Common myeloid progenitor, CD34-positive (primary cell): ENCODE data around the gene TRIM36.

ENCODE experiments used
- CTCF ChIA-PET: fragments of 350-600 bp; sonication (Branson Sonifier 250); formaldehyde crosslinking; loops from one replicate; lab custom pipeline; 2021; ENCODE audit warnings: antibody characterized with exemption; lab: Charles Lee
- POLR2A ChIA-PET: fragments of 350-600 bp; sonication (Branson Sonifier 250); formaldehyde crosslinking; loops from one replicate; lab custom pipeline; 2021; ENCODE audit warnings: antibody characterized with exemption; lab: Charles Lee
- DNase-seq, 3 donors: peaks; one replicate each; pipeline versions ENCODE4 v3.0.0 to v3.0.0-alpha.2; 2013
- H3K27ac ChIP-seq, 2 experiments: 1 replicate in 1 of 2; 2 replicates in 1 of 2; pipeline ENCODE4 v1.7.0; 2013; ENCODE audit warnings: inconsistent platforms in 2 of 2, low read length in 2 of 2, mild to moderate bottlenecking in 2 of 2, low read depth in 1 of 2, moderate library complexity in 1 of 2; ENCODE audit not compliant: severe bottlenecking in 2 of 2, insufficient read depth in 1 of 2, poor library complexity in 1 of 2
- H3K27me3 ChIP-seq, 5 experiments: replicated peaks in 2 of 5; 1 replicate in 3 of 5; 2 replicates in 2 of 5; pipeline versions ENCODE4 v1.6.1 to v1.7.0; 2013; ENCODE audit warnings: low read length in 4 of 5, mild to moderate bottlenecking in 2 of 5, moderate library complexity in 2 of 5, inconsistent platforms in 1 of 5; ENCODE audit not compliant: insufficient read depth in 5 of 5, control insufficient read depth in 4 of 5
- H3K36me3 ChIP-seq, 4 experiments: 1 replicate in 2 of 4; 2 replicates in 2 of 4; pipeline versions ENCODE4 v1.6.1 to v1.7.0; 2013; ENCODE audit warnings: low read length in 3 of 4, control low read depth in 1 of 4, mild to moderate bottlenecking in 1 of 4; ENCODE audit not compliant: control insufficient read depth in 4 of 4, insufficient read depth in 4 of 4
- H3K4me1 ChIP-seq, 4 experiments: 1 replicate in 3 of 4; 2 replicates in 1 of 4; pipeline versions ENCODE4 v1.6.1 to v1.7.1; 2013; ENCODE audit warnings: low read length in 3 of 4, mild to moderate bottlenecking in 3 of 4, control low read depth in 1 of 4, inconsistent platforms in 1 of 4, moderate library complexity in 1 of 4; ENCODE audit not compliant: control insufficient read depth in 4 of 4, insufficient read depth in 4 of 4; ENCODE audit errors: control extremely low read depth in 1 of 4
- H3K4me3 ChIP-seq, 7 experiments: 1 replicate in 4 of 7; 2 replicates in 3 of 7; pipeline versions ENCODE4 v1.5.1 to v1.7.0; 2013; ENCODE audit warnings: mild to moderate bottlenecking in 7 of 7, low read length in 6 of 7, moderate library complexity in 6 of 7, inconsistent platforms in 2 of 7, low read depth in 2 of 7, control low read depth in 1 of 7; ENCODE audit not compliant: insufficient read depth in 4 of 7, control insufficient read depth in 1 of 7; ENCODE audit errors: extremely low read depth in 1 of 7
- H3K9me3 ChIP-seq, 5 experiments: 1 replicate in 4 of 5; 2 replicates in 1 of 5; pipeline versions ENCODE4 v1.6.1 to v1.7.1; 2013; ENCODE audit warnings: low read length in 4 of 5, mild to moderate bottlenecking in 2 of 5, inconsistent platforms in 1 of 5, low read depth in 1 of 5, moderate library complexity in 1 of 5; ENCODE audit not compliant: control insufficient read depth in 4 of 5, insufficient read depth in 2 of 5; ENCODE audit errors: control extremely low read depth in 1 of 5
- WGBS: methylation state at CpG from one replicate; pipeline ENCODE4 v1.1.5; 2013; ENCODE audit not compliant: insufficient coverage; 5-methylcytosine and 5-hydroxymethylcytosine counted together

Gene TRIM36

DNA sequence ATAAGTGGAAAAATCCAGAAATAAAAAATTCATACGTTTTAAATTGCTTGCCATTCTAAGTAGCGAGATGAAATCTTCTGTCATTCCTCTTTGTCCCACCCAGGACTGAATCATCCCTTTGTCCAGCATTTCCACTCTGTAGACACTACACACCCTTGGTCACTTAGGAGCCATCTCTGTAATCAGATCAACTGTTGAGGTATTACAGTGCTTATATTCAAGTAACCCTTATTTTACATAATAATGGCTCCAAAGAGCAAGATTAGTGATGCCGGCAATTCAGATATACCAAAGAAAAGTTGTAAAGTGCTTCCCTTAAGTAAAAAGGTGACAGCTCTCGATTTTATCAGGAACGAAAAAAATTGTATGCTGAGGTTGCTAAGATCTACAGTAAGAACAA is 60.4 kb downstream of the TRIM36 start:
- Histone ChIP-seq H3K36me3 (no peaks in the 10 kb centered on the region), H3K27me3 (peaks cover 0 to 33% (median 5%) of the 10 kb centered on the region in 5 experiments), H3K4me3 (no peak overlapping the region), H3K9me3 (no peaks in the 10 kb centered on the region), H3K27ac (no peak overlapping the region), H3K4me1 (no peaks in the 10 kb centered on the region)
- CTCF ChIA-PET: interaction anchor here (1.0 to 1.4 kb wide), 2 partner anchors 9 to 11 kb away, joined by 3 to 9 read pairs; no protein-coding TSS in a partner anchor
- POLR2A ChIA-PET: no interaction called here
- WGBS: 93% methylated on average over 4 of the region's 5 CpGs
- no peak for DNase-seq

DNA sequence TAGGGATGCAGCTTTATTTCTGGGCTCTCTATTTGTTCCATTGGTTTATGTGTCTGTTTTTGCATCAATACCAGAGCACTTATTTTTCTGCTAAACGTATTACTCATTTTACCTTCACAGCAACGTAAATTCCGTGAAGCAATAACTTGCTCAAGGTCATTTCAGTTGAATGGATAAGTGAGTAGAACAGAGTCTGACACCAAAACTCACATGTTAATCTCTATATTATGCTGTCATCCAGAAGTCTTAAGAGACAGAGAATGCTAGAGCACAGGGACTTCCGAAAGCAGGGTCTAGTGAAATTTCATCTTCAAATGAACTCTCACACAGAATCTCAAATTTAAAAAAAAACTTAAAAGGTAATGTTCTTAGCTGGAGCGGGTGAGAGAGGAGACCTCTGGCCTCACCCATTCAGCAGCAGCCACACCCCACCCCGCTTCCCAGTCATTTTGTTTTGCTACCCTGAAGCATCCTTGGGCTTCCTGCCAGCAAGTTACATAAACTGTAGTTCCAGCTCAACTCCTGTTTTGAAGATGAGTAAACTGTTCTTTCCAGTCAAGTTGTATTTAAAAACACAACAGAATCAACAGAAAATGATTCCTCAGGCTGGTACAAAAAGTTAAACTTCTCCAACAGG is 69.3 kb downstream of the TRIM36 start:
- DNase-seq: no peak
- POLR2A ChIA-PET: interaction anchor here (0.6 kb wide), 2 partner anchors 12 to 1597 kb away, joined by 3 to 4 read pairs; no protein-coding TSS in a partner anchor
- H3K9me3 ChIP-seq: no peaks in the 10 kb centered on the region
- H3K4me3 ChIP-seq: no peak overlapping the region
- H3K27ac ChIP-seq: no peak overlapping the region
- no CpG with 5 or more reads among the region's 6 CpGs for WGBS
- H3K27me3 ChIP-seq: peaks cover 0 to 9% (median 2%) of the 10 kb centered on the region in 5 experiments
- CTCF ChIA-PET: interaction anchor here (0.9 to 8.4 kb wide), 3 partner anchors 9 to 145 kb away, joined by 3 to 88 read pairs (median 7); no protein-coding TSS in a partner anchor
- no peaks in the 10 kb centered on the region for H3K36me3 ChIP-seq
- no peaks in the 10 kb centered on the region for H3K4me1 ChIP-seq

DNA sequence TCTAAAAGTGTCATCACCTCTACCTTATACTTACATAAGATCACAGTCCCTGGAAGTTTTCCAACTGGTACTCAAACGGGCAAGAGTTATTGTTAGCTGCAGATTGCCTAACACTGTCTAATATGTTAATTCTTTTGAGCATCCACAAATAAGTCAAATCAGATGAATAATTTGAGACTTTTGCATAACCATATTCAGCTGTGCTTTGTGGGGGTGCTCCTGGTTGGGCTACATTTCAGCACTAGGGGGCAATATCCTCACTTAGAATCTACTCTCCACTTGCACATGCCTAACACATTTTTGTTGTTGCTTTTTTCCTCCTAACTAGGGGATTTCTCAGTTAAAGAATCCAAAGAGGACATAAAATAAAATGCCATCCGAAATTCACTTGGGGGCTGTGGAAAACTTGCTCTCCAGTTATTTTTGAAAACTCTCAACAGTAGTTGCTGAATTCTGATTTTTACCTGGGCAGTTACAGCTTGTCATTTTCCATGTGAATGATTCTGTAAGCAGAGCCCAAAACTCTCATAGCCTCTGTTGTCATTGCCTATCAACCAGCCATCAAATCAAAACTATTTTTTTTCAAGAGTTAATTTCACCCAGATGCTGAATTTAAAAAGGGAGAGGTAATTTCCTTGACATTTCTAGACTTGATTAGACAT is 71.5 kb downstream of the TRIM36 start:
- peak; percentile 44 to 73 (median 65) for DNase-seq
- ChIA-PET POLR2A (no interaction called here), CTCF (interaction anchor here (1.1 to 8.4 kb wide), 8 partner anchors 8 to 160 kb away, joined by 3 to 88 read pairs (median 4); no protein-coding TSS in a partner anchor)
- H3K36me3 ChIP-seq: no peaks in the 10 kb centered on the region
- no peak overlapping the region for H3K27ac ChIP-seq
- H3K4me1 ChIP-seq: no peaks in the 10 kb centered on the region
- no peaks in the 10 kb centered on the region for H3K9me3 ChIP-seq
- H3K27me3 ChIP-seq: peaks cover 0 to 10% (median 0%) of the 10 kb centered on the region in 5 experiments
- WGBS: 0% methylated on average over 1 of the region's 2 CpGs
- no peak overlapping the region for H3K4me3 ChIP-seq

DNA sequence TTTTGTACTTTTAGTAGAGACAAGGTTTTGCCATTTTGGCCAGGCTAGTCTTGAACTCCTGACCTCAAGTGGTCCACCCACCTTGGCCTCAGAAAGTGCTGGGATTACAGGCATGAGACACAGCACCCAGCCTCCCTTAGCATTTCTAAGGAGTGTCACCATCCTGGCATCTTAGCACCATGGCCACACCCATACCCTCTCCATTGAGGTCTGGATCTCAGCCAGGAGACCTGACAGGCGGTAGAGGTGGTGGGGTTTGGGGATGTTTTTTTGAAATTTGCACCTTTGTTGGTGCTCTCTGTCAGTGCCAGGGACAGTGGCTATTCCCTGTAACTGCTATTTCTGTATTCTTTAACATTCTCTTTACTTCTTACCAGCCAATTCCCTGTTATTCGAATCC is 72.5 kb downstream of the TRIM36 start:
- no peak overlapping the region for H3K4me3 ChIP-seq
- H3K36me3 ChIP-seq: no peaks in the 10 kb centered on the region
- no CpG with 5 or more reads among the region's 2 CpGs for WGBS
- H3K27me3 ChIP-seq: peaks cover 0 to 10% (median 2%) of the 10 kb centered on the region in 5 experiments
- CTCF ChIA-PET: interaction anchor here (0.7 to 8.4 kb wide), 8 partner anchors 10 to 199 kb away, joined by 3 to 88 read pairs (median 4); partner anchors contain the start of gene CCDC112
- POLR2A ChIA-PET: no interaction called here
- H3K9me3 ChIP-seq: no peaks in the 10 kb centered on the region
- no peak for DNase-seq
- H3K27ac ChIP-seq: no peak overlapping the region
- no peaks in the 10 kb centered on the region for H3K4me1 ChIP-seq

DNA sequence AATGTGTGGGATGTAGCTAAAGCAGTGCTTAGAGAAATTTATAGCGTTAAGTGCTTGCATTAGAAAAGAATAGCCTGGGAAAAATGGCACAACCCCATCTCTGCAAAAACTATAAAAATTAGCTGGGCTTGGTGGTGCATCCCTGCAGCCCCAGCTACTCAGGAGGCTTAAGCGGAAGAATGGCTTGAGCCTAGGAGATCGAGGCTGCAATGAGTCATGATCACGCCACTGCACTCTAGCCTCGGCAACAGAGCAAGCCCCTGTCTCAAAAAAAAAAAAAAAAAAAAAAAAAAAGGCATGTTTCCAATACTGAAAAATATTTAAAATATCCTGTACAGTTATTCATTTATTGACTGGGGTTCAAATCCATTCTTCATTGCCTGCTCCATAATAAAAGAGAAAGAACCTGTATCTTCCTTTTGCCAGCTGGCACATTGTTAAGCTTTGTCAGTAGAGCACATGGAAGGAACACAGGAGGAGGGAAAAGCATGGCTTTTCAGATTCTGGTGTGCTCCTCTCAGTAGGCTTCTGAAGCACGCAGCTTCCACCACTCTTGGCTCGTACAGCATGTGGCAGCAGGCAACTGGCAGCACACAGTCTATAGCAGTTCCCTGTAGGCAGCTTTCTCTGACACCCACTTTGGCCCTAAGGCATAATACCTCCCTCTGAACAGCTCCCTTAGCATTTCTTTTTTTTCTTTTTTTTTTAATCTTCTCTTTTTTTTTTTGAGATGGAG is 73.5 kb downstream of the TRIM36 start:
- CTCF ChIA-PET: interaction anchor here (0.7 to 8.4 kb wide), 5 partner anchors 12 to 200 kb away, joined by 3 to 88 read pairs (median 4); partner anchors contain the start of gene CCDC112
- DNase-seq: no peak
- WGBS: 80% methylated on average over 2 of the region's 7 CpGs

DNA sequence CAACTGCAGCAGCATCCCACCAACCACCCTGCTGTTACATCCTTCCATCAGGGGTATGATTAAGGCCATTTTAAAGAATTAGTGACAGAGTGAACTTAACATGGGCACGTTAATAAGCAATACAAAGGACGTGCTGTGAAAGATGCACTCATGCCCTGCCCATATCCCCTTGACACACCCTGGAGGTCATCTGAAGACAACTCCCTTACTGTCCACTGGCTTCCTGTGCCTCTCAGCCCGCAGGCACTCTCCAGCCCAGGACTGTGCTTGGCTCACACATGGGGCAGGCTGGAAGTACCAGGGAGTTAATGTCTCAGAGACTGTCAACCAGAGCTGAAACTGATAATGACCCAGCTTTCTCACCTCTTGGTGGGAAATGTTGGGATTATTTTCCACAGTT is 81.8 kb downstream of the TRIM36 start:
- DNase-seq: no peak
- no peak overlapping the region for H3K27ac ChIP-seq
- no peaks in the 10 kb centered on the region for H3K36me3 ChIP-seq
- peaks cover 0 to 4% (median 0%) of the 10 kb centered on the region in 5 experiments for H3K9me3 ChIP-seq
- CTCF ChIA-PET: no interaction called here
- H3K4me3 ChIP-seq: no peak overlapping the region
- whole genome bisulfite sequencing: 89% methylated on average over 3 of the region's 3 CpGs
- no peaks in the 10 kb centered on the region for H3K4me1 ChIP-seq
- peaks cover 0 to 22% (median 8%) of the 10 kb centered on the region in 5 experiments for H3K27me3 ChIP-seq
- POLR2A ChIA-PET: no interaction called here

More for the DNA sequence above, 73.5 kb downstream of the TRIM36 start:
- H3K27ac ChIP-seq: no peak overlapping the region
- no peaks in the 10 kb centered on the region for H3K9me3 ChIP-seq
- H3K4me1 ChIP-seq: no peaks in the 10 kb centered on the region
- no peak overlapping the region for H3K4me3 ChIP-seq
- H3K36me3 ChIP-seq: no peaks in the 10 kb centered on the region
- H3K27me3 ChIP-seq: peaks cover 0 to 10% (median 7%) of the 10 kb centered on the region in 5 experiments
- POLR2A ChIA-PET: no interaction called here
